OCI-LY7 (cell line): ENCODE results near the gene SCN4A. TPM values are rescaled to one million over a fixed set of nuclear protein-coding genes. Genes with fewer than 3 reads are reported as not detected.

Experiments
- BruUV-seq: library from RNA; stranded (reverse); fragments of 400-500 nt; replicated peaks from 2 replicates; lab custom pipeline; 2021; lab: Mats Ljungman, UMichigan
- CTCF ChIA-PET: fragments of 300-600 bp; sonication (Branson Sonifier 250); formaldehyde crosslinking; loops from one replicate; lab custom pipeline; 2022; ENCODE audit warnings: antibody characterized with exemption; ENCODE audit not compliant: unreplicated experiment; lab: Charles Lee
- POLR2A ChIA-PET: fragments of 300-600 bp; sonication (Branson Sonifier 250); formaldehyde crosslinking; loops from one replicate; lab custom pipeline; 2022; ENCODE audit warnings: antibody characterized with exemption; lab: Charles Lee
- DNase-seq: peaks from one replicate; pipeline ENCODE4 v3.0.0-alpha.2; 2015; ENCODE audit warnings: low spot score
- H2AFZ ChIP-seq: fragments of 200-600 bp; sonication (generic), shearing (Covaris generic); 2 replicates; pipeline ENCODE4 v1.6.1; 2014; ENCODE audit warnings: mild to moderate bottlenecking, antibody characterized with exemption, low read length, moderate library complexity
- H3K27ac ChIP-seq: fragments of 200-600 bp; sonication (generic); 2 replicates; pipeline ENCODE4 v1.5.1; 2014; ENCODE audit warnings: mixed run types, low read depth, mild to moderate bottlenecking, moderate library complexity, low read length, inconsistent platforms; ENCODE audit not compliant: poor library complexity, severe bottlenecking
- H3K36me3 ChIP-seq: fragments of 200-600 bp; sonication (generic); 2 replicates; pipeline ENCODE4 v1.6.1; 2014; ENCODE audit warnings: mild to moderate bottlenecking, antibody characterized with exemption, low read length, moderate library complexity, mixed read lengths; ENCODE audit not compliant: insufficient read depth
- H3K4me1 ChIP-seq: fragments of 200-600 bp; sonication (generic); 2 replicates; pipeline ENCODE4 v1.5.1; 2014; ENCODE audit warnings: mild to moderate bottlenecking, low read length; ENCODE audit not compliant: insufficient read depth, poor library complexity, severe bottlenecking
- H3K4me2 ChIP-seq: fragments of 200-600 bp; sonication (generic); 2 replicates; pipeline ENCODE4 v1.6.1; 2014; ENCODE audit warnings: mild to moderate bottlenecking, low read length
- H3K4me3 ChIP-seq: fragments of 200-600 bp; sonication (generic); 2 replicates; pipeline ENCODE4 v1.5.1; 2014; ENCODE audit warnings: mild to moderate bottlenecking, low read depth, low read length; ENCODE audit not compliant: poor library complexity, severe bottlenecking
- H3K79me2 ChIP-seq: fragments of 200-600 bp; sonication (generic); 2 replicates; pipeline ENCODE4 v1.6.1; 2016; ENCODE audit warnings: low read depth, mild to moderate bottlenecking, low read length, moderate library complexity, mixed read lengths; ENCODE audit not compliant: insufficient read depth
- H3K9me2 ChIP-seq: fragments of 200-600 bp; sonication (generic); 2 replicates; pipeline ENCODE4 v1.6.1; 2016; ENCODE audit warnings: mild to moderate bottlenecking, low read length, mixed read lengths; ENCODE audit not compliant: insufficient read depth
- H3K9me3 ChIP-seq: fragments of 200-600 bp; sonication (generic); 2 replicates; pipeline ENCODE4 v1.6.1; 2014; ENCODE audit warnings: mild to moderate bottlenecking, mixed run types, low read length, mixed read lengths
- H4K20me1 ChIP-seq: fragments of 200-600 bp; sonication (generic); 2 replicates; pipeline ENCODE4 v1.6.1; 2014; ENCODE audit warnings: mild to moderate bottlenecking, antibody characterized with exemption, low read length, moderate library complexity, mixed read lengths; ENCODE audit not compliant: insufficient read depth
- EZH2phosphoT487 ChIP-seq: fragments of 200-600 bp; sonication (generic); IDR thresholded peaks from 2 replicates; pipeline ENCODE4 v1.6.1; 2018; ENCODE audit warnings: low read depth, borderline replicate concordance, mild to moderate bottlenecking, mixed run types, antibody characterized with exemption, low read length, moderate library complexity, mixed read lengths
- intact Hi-C: fragments of 100-400 bp; cut with micrococcal nuclease; formaldehyde crosslinking; loops from one replicate; pipeline ENCODE4 v1.10.0; 2022; ENCODE audit not compliant: unreplicated experiment
- total RNA-seq, 2 experiments: library from RNA; depleted of rRNA in 1 of 2; stranded (reverse); fragments of >200 nt in 1 of 2; shearing (Covaris generic) in 1 of 2; gene quantifications; 2 replicates each; pipeline ENCODE4 v1.2.3, GENCODE V29; 2014 to 2022
- TF ChIP-seq, protein P1 (sequence below): fragments of 200-600 bp; sonication (generic); conservative IDR thresholded peaks from 2 replicates; pipeline ENCODE4 v1.5.1; 2014; ENCODE audit warnings: mild to moderate bottlenecking, antibody characterized with exemption, low read length, moderate library complexity, mixed read lengths

The SCN4A gene
- total RNA-seq, 2 experiments from 2014 or later: 6.4 to 9.0 TPM

DNA sequence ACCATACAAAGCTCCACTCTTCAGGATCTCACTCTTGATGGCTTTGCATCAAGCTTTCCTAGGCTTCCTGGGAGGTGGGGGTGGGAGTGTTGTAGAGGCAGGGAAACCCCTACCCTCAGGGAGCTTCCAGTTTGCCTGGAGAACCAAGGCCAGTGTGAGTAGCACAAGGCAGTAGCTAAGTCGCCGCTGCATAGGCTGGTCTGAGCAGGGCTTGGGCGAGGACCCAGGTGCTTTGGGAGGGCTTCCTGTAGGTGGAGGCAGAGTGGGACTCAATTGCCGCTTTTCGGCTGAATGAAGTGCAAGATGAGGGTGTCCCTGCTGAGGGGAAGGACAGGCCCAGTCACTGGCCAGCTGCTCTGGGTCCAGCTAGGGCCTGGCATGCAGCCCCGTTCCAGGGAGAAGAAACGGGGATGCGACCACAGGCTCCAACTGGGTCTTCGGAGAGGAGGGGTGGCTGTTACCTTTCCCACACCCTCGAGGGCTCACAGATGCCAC, 44.5 kb downstream of the SCN4A start:
- no TSS peak for BruUV-seq
- H3K4me3 ChIP-seq: peak overlapping the region; percentile 98
- H3K9me3 ChIP-seq: no peaks in the 10 kb centered on the region
- TF ChIP-seq EZH2phosphoT487: no peak
- TF ChIP-seq, protein P1, sequence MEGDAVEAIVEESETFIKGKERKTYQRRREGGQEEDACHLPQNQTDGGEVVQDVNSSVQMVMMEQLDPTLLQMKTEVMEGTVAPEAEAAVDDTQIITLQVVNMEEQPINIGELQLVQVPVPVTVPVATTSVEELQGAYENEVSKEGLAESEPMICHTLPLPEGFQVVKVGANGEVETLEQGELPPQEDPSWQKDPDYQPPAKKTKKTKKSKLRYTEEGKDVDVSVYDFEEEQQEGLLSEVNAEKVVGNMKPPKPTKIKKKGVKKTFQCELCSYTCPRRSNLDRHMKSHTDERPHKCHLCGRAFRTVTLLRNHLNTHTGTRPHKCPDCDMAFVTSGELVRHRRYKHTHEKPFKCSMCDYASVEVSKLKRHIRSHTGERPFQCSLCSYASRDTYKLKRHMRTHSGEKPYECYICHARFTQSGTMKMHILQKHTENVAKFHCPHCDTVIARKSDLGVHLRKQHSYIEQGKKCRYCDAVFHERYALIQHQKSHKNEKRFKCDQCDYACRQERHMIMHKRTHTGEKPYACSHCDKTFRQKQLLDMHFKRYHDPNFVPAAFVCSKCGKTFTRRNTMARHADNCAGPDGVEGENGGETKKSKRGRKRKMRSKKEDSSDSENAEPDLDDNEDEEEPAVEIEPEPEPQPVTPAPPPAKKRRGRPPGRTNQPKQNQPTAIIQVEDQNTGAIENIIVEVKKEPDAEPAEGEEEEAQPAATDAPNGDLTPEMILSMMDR: no peak
- peaks cover 56% of the 10 kb centered on the region for H3K36me3 ChIP-seq
- H3K4me2 ChIP-seq: peak overlapping the region; percentile 95
- ChIA-PET POLR2A (interaction anchor here (0.7 to 1.2 kb wide), 5 partner anchors 8 to 346 kb away, joined by 3 to 8 read pairs (median 4); partner anchors contain the start of gene ICAM2), CTCF (interaction anchor here (0.6 to 1.9 kb wide), 5 partner anchors 9 to 515 kb away, joined by 3 to 8 read pairs (median 5); partner anchors contain the start of gene ICAM2)
- peaks cover 17% of the 10 kb centered on the region for H4K20me1 ChIP-seq
- intact Hi-C loops: loop anchor here (1.0 to 5.0 kb wide), 2 partner anchors 9 to 569 kb away; partner anchors contain the start of gene POLG2
- H3K79me2 ChIP-seq: peaks cover 42% of the 10 kb centered on the region
- no peaks in the 10 kb centered on the region for H3K9me2 ChIP-seq
- peak overlapping the region; percentile 99 for H3K27ac ChIP-seq
- peaks cover 75% of the 10 kb centered on the region for H3K4me1 ChIP-seq
- H2AFZ ChIP-seq: no peak overlapping the region
- peak; percentile 65 for DNase-seq

GRCh38 chr17:63927464-63928171, 45.1 kb downstream of the SCN4A start:
- POLR2A ChIA-PET: interaction anchor here (0.7 to 1.2 kb wide), 5 partner anchors 8 to 347 kb away, joined by 3 to 8 read pairs (median 4); partner anchors contain the start of gene ICAM2
- Histone ChIP-seq H2AFZ (no peak overlapping the region), H3K9me3 (no peaks in the 10 kb centered on the region), H3K79me2 (peaks cover 36% of the 10 kb centered on the region), H3K9me2 (no peaks in the 10 kb centered on the region), H3K27ac (peak overlapping the region; percentile 99), H4K20me1 (peaks cover 17% of the 10 kb centered on the region), H3K4me1 (peaks cover 75% of the 10 kb centered on the region), H3K36me3 (peaks cover 56% of the 10 kb centered on the region), H3K4me3 (peak overlapping the region; percentile 98), H3K4me2 (peak overlapping the region; percentile 95)
- no TSS peak for BruUV-seq
- CTCF ChIA-PET: interaction anchor here (0.6 to 1.9 kb wide), 5 partner anchors 8 to 516 kb away, joined by 3 to 8 read pairs (median 5); partner anchors contain the start of gene ICAM2
- TF ChIP-seq, protein P1: no peak
- no peak for TF ChIP-seq EZH2phosphoT487
- intact Hi-C loops: loop anchor here (1.0 to 5.0 kb wide), 2 partner anchors 8 to 570 kb away; partner anchors contain the start of gene POLG2
- peak; percentile 90 for DNase-seq
